ENCODE results near the gene ZNF20. TPM values are rescaled to one million over a fixed set of nuclear protein-coding genes. Genes with fewer than 3 reads are reported as not detected.
"Not testable (repeated sequence)": the region's sequence is repeated elsewhere in the genome, so short reads cannot be mapped to it uniquely, and the experiment has no call there.

The ZNF20 gene
- total RNA-seq, 1 donor from 2014 or later = 6.2 TPM

DNA sequence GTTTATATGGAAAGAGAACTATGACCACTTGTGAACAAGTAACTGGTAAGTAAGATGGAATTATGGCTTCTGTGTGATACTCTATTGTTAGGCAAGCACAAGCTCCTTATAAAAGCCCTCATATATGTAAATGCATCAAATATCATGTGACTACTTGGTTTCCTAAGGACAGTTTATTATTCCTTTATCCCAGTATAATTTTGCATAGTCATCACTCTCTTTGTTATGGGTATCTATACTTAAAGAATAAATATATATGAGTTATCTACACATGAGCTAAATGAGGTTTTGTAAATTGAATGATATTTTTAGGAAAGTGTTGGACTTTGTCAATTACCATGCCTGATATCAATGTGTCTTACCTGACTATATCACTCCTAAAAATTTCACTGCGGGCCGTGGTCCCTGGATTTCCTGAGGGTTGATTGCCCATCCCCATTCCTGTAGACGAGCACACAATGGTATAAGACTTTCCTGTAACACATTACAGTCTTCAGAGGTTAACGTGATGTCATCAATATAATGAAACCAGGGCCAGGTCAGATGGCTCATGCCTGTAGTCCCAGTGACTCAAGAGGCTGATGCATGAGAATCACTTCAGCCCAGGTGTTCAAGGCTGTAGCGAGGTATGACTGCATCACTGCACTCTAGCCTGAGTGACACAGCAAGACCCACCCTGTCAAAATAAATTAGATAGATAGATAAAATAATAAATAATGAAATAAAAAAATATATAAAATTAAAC, 54.9 kb downstream of the ZNF20 start:
- TF ChIP-seq, protein P1, sequence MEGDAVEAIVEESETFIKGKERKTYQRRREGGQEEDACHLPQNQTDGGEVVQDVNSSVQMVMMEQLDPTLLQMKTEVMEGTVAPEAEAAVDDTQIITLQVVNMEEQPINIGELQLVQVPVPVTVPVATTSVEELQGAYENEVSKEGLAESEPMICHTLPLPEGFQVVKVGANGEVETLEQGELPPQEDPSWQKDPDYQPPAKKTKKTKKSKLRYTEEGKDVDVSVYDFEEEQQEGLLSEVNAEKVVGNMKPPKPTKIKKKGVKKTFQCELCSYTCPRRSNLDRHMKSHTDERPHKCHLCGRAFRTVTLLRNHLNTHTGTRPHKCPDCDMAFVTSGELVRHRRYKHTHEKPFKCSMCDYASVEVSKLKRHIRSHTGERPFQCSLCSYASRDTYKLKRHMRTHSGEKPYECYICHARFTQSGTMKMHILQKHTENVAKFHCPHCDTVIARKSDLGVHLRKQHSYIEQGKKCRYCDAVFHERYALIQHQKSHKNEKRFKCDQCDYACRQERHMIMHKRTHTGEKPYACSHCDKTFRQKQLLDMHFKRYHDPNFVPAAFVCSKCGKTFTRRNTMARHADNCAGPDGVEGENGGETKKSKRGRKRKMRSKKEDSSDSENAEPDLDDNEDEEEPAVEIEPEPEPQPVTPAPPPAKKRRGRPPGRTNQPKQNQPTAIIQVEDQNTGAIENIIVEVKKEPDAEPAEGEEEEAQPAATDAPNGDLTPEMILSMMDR (IDR thresholded peaks at IDR 0.05; ENCODE audit: unreplicated experiment) = no peak
- Mint-ChIP-seq H3K36me3 (ENCODE audit: low read depth, unreplicated experiment) (peaks cover 15% of the 10 kb centered on the region), H3K9me3 (ENCODE audit: unreplicated experiment) (peaks cover 46% of the 10 kb centered on the region), H3K4me3 (ENCODE audit: unreplicated experiment) (no peak overlapping the region), H3K27ac (ENCODE audit: unreplicated experiment) (no peak overlapping the region), H3K27me3 (ENCODE audit: unreplicated experiment) (peaks cover 3% of the 10 kb centered on the region), H3K4me1 (ENCODE audit: unreplicated experiment) (no peaks in the 10 kb centered on the region)
- DNase-seq (ENCODE audit: low spot score) = no peak

DNA sequence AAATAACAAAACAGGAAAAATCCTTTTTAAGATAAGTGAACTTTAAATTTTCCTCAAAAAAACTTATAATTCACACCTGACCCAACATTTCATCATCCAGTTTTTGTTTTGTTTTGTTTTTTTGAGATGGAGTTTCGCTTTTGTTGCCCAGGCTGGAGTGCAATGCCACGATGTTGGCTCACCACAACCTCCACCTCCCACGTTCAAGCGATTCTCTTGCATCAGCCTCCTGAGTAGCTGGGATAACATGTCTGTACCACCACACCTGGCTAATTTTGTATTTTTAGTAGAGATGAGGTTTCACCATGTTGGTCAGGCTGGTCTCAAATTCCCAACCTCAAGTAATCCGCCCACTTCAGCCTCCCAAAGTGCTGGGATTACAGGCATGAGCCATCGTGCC, 56.8 kb downstream of the ZNF20 start:
- not testable (repeated sequence) for DNase-seq (ENCODE audit: low spot score); H3K27me3 Mint-ChIP-seq (ENCODE audit: unreplicated experiment); H3K4me3 Mint-ChIP-seq (ENCODE audit: unreplicated experiment); H3K27ac Mint-ChIP-seq (ENCODE audit: unreplicated experiment); H3K4me1 Mint-ChIP-seq (ENCODE audit: unreplicated experiment)
- peaks cover 15% of the 10 kb centered on the region for H3K36me3 Mint-ChIP-seq (ENCODE audit: low read depth, unreplicated experiment)
- peaks cover 38% of the 10 kb centered on the region for H3K9me3 Mint-ChIP-seq (ENCODE audit: unreplicated experiment)

Other genes starting within 250 kb of the ZNF20 start
- gene ZNF700, start 215.2 kb downstream of the ZNF20 start, total RNA-seq (ENCODE audit: unreplicated experiment) = 0.18 TPM
- gene ZNF763, start 175.3 kb downstream of the ZNF20 start, total RNA-seq (ENCODE audit: unreplicated experiment) = not detected
- gene ZNF433, start 104.7 kb downstream of the ZNF20 start, total RNA-seq (ENCODE audit: unreplicated experiment) = 0.21 TPM
- not detected for gene ZNF878, start 87.4 kb downstream of the ZNF20 start, total RNA-seq (ENCODE audit: unreplicated experiment)
- gene ZNF844, start 75.6 kb downstream of the ZNF20 start, total RNA-seq (ENCODE audit: unreplicated experiment) = 0.15 TPM
- gene ZNF625, start 16.4 kb upstream of the ZNF20 start, total RNA-seq (ENCODE audit: unreplicated experiment) = 26.7 TPM
- gene ZNF136, start 22.7 kb upstream of the ZNF20 start, total RNA-seq (ENCODE audit: unreplicated experiment) = 12.4 TPM
- gene ZNF44, start 154.5 kb upstream of the ZNF20 start, total RNA-seq (ENCODE audit: unreplicated experiment) = 7.0 TPM
- gene ZNF563, start 193.3 kb upstream of the ZNF20 start, total RNA-seq (ENCODE audit: unreplicated experiment) = 1.2 TPM
- 4.0 TPM for gene ZNF442, start 225.3 kb upstream of the ZNF20 start, total RNA-seq (ENCODE audit: unreplicated experiment)

Measured in endothelial cell (in vitro differentiated cells).